ENCODE results near the gene CCNK. TPM values are rescaled to one million over a fixed set of nuclear protein-coding genes. Genes with fewer than 3 reads are reported as not detected.

Gene CCNK
- total RNA-seq, 1 experiment from 2014 or later: 80.1 TPM

- no peak overlapping the region for H3K9ac ChIP-seq (ENCODE audit: extremely low read depth, insufficient read length, low read length)
- no peak for TF ChIP-seq CTCF (conservative IDR thresholded peaks at IDR 0.05)
- no peak overlapping the region for H3T11ph ChIP-seq (ENCODE audit: low read length)
- H3K56ac ChIP-seq (ENCODE audit: insufficient read length, low read depth, low read length): no peak overlapping the region
- Mint-ChIP-seq H3K9me3 (no peaks in the 10 kb centered on the region), H3K4me1 (peaks cover 36 to 46% of the 10 kb centered on the region in 2 experiments), H3K27me3 (ENCODE audit: low read depth) (no peaks in the 10 kb centered on the region; the same call in 1 of the 2 replicates), H3K36me3 (ENCODE audit: insufficient read depth in 1 of 3, low read depth in 3 of 3) (no peaks in the 10 kb centered on the region), H3K4me3 (peak overlapping the region in 1 of 2 experiments; percentile 54; a peak in 1 of 5 replicates), H3K27ac (peak overlapping the region in 2 of 3 experiments; percentile 0 to 77; a peak in 4 of 7 replicates)
- H3K79me2 ChIP-seq (ENCODE audit: insufficient read depth, low read length): no peaks in the 10 kb centered on the region; the same call in 1 of the 2 replicates
- no peak overlapping the region for H2BK15ac ChIP-seq (ENCODE audit: low read depth, low read length)
- no peak overlapping the region for H3K4me2 ChIP-seq (ENCODE audit: insufficient read depth, insufficient read length, low read length)
- H3K4me1 ChIP-seq (ENCODE audit: insufficient read depth, low read length): no peaks in the 10 kb centered on the region; the same call in 1 of the 2 replicates
- no peaks in the 10 kb centered on the region for H3K23me2 ChIP-seq (ENCODE audit: insufficient read length, low read depth, low read length, poor library complexity, severe bottlenecking)
- no peak overlapping the region for H3K27ac ChIP-seq (ENCODE audit: insufficient read length, low read depth, low read length)
- no peak overlapping the region for H3K18ac ChIP-seq (ENCODE audit: insufficient read length, low read depth, low read length)
- H3K4ac ChIP-seq (ENCODE audit: low read depth, low read length): no peak overlapping the region
- no peaks in the 10 kb centered on the region for H3K9me3 ChIP-seq (ENCODE audit: control insufficient read depth, low read depth, low read length)
- H3K14ac ChIP-seq (ENCODE audit: insufficient read depth, low read length): no peak overlapping the region
- H2BK12ac ChIP-seq (ENCODE audit: insufficient read length, low read depth, low read length): no peak overlapping the region
- H3K23ac ChIP-seq (ENCODE audit: insufficient read length, low read depth, low read length): no peak overlapping the region
- H2BK120ac ChIP-seq (ENCODE audit: low read depth, low read length, poor library complexity, severe bottlenecking): no peak overlapping the region
- H4K91ac ChIP-seq (ENCODE audit: insufficient read length, low read depth, low read length): no peak overlapping the region
- DNase-seq: no peak
- H2BK5ac ChIP-seq (ENCODE audit: insufficient read length, low read length): no peak overlapping the region
- H2AK5ac ChIP-seq (ENCODE audit: insufficient read length, low read length): no peak overlapping the region
- H4K5ac ChIP-seq (ENCODE audit: insufficient read length, low read depth, low read length): no peak overlapping the region
- peaks cover 3% of the 10 kb centered on the region for H4K20me1 ChIP-seq (ENCODE audit: control insufficient read depth, insufficient read depth, insufficient read length)
- H4K8ac ChIP-seq (replicated peaks; ENCODE audit: insufficient read length, low read depth, low read length): no peak overlapping the region
- no peak overlapping the region for H2BK20ac ChIP-seq (ENCODE audit: low read depth, low read length, poor library complexity, severe bottlenecking)
- no peaks in the 10 kb centered on the region for H3K79me1 ChIP-seq (ENCODE audit: insufficient read depth, low read depth, low read length, poor library complexity, severe bottlenecking)
- H2AFZ ChIP-seq (ENCODE audit: low read length): no peak overlapping the region
- 0 out of 2 replicates have a peak, but pooled peaks cover 2% of the 10 kb centered on the region for H3K27me3 ChIP-seq (ENCODE audit: insufficient read depth, low read length)
- no CpG with 5 or more reads among the region's 11 CpGs for WGBS (ENCODE audit: extremely low coverage, insufficient read length, low lambda C conversion rate)
Measured at GRCh38 chr14:99551034-99551922, 70.1 kb downstream of the CCNK start.
